Lung microvascular endothelial cell (primary cell): ENCODE measurements around the gene ATP2B3. TPM values are rescaled to one million over a fixed set of nuclear protein-coding genes. Genes with fewer than 3 reads are reported as not detected.

Source experiments
- DNase-seq, 2 donors: peaks; one replicate each; pipeline versions ENCODE4 v3.0.0 to v3.0.0-alpha.2; 2010; ENCODE audit warnings: low read depth in 2 of 2
- total RNA-seq: library from RNA; depleted of rRNA; stranded (reverse); fragments of >200 nt; gene quantifications from 2 replicates; pipeline ENCODE4 v1.2.1, GENCODE V29; 2014

Gene ATP2B3
- total RNA-seq, 1 donor from 2014 or later: not detected

DNA sequence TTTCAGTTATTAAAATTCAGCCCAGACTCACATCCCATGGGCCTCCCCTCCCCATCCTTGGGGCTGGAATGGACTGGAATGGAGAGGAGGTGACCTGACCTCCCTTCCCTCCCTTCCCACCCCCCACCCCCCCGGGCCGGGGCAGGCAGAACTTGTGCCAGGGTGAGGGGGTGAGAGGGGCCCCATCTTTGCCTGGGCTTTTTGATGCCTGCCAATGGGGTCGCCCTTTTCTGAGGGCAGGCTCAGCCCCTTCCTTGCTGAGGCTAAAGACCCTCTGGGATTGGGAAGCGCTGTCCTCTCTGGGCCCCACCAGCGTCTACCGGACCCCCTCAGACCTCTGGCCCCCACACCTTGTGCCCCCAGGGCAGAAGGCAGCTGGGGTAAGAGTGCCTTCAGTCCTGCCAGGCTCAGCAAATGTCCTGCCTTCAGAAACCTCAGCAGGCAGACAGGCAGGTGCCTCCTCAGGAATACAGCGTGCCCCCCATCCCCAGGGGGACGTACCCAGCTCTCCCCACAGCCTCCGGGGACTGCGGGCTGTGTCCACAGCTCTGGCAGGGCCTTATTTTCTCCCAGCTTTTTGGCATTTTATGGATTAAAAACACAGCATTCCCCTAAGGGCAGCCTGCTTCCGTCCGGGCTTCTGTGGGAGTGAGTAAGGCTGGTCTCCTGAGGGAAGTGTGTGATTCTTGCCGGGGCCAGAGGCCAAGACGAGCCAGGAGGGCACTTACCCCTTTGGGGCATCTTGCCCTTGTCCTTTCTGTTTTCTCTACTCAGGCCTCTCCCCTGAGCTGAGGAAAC is 94.1 kb downstream of the ATP2B3 start:
- no peak for DNase-seq

DNA sequence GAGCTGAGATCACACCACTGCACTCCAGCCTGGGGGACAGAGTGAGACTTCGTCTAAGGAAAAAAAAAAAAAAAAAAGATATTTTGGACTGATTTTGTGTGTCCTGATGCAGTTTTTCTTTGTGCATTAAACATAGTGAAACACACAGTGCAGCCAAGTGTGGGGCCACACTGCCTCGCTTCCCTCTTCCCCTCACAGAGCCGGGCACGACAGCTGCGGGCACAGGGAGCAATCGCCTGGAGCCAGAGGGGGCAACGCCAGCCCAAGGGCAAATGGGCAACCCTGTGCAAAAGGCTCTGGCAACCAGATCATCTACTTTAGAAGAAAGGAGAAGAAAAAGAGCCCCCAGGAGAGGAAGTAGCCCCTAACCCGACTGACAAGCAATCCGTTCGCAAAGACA is 95.0 kb downstream of the ATP2B3 start:
- DNase-seq: no peak

DNA sequence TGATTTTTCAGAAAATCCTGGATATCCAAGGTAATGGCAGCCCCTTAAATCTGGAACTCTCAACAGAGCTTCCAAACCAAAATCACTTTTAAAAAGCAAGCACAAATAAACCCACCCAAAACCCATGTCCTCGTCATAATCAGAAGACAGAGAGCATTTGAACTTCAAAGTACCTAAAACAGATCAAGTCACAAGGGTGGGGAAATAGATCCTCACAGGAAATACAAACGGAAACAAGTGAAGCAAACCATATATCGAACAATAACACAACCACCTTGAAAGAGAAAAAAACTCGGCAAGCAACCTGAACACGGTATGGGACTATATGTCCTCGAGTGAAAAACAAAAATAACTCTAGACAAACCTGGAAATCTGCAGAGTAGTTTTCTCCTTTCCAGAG is 97.4 kb downstream of the ATP2B3 start:
- no peak for DNase-seq

DNA sequence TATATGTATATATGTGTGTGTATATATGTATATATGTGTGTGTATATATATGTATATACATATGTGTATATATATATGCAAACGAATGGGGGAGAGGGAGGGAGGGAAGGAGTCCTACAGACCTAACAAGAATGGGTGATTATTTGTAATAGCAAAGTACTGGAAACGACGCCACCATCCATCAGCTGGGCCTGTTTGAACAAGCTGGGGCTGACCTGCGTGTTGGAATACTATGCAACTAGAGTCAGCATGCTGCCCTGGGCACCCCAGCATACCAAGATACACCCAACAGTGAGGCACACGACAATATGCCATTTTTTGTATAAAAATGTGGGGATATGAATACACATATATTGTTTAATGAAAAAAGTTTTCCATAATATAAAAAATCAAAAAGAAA is 103.1 kb downstream of the ATP2B3 start:
- DNase-seq: no peak

DNA sequence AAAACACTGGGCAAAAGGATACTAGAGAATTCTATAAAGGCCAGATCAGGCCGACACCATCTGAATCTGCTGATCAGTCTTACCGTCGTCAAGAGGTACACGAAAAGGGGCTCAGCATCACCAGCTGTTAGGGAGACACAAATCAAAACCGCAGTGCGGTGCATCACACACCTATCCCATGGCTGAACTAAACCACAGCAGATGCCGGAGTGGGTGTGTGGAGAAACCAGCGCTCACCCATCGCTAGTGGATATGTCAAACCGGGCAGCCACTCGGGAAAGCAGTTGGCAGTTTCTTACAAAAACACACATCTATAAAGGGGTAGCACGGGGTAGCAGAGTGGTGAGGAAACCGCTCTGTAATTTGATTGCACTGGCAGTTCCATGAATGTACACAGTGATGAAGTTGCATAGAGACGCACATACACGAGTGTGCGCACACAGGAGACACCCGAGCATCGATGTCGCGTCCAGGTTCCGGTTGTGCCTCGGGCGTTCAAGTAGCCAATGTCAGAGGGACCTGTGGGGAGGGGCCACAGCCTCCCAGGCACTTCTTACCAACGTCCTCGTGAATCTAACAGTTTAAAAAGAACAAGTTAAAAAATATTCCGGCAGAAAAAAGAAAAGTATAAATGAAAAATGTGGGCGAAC is 104.6 kb downstream of the ATP2B3 start:
- no peak for DNase-seq

DNA sequence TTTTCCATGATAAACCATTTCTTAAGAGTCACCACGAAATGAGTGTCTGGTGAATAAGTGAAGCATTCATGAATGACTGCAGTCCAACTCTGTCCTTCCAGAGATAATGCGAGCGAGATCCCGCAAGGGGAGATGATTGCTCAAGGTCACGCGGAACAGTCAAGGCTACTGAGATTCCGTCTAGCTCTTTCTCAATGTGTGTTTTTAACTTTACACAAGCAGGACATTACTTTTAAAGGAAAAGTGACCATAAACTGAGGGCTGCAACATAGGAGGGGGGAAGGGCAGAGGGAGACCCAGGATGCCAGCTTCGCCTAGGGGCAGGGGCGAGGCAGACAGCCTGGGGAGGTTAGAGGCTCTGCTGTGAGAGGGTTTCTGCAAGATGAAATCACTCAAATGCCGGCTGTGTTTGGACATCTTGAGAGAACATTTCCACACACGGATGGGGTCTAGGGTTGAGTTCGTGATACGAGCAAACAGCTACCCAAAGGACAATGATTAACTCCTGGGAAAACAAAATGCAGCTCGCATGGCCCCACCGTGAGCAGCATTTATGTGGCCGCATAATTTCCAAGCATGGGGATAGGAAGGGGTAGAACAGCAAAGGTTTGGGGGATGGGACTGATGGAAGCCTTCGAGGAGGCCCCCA is 105.3 kb downstream of the ATP2B3 start:
- no peak for DNase-seq

DNA sequence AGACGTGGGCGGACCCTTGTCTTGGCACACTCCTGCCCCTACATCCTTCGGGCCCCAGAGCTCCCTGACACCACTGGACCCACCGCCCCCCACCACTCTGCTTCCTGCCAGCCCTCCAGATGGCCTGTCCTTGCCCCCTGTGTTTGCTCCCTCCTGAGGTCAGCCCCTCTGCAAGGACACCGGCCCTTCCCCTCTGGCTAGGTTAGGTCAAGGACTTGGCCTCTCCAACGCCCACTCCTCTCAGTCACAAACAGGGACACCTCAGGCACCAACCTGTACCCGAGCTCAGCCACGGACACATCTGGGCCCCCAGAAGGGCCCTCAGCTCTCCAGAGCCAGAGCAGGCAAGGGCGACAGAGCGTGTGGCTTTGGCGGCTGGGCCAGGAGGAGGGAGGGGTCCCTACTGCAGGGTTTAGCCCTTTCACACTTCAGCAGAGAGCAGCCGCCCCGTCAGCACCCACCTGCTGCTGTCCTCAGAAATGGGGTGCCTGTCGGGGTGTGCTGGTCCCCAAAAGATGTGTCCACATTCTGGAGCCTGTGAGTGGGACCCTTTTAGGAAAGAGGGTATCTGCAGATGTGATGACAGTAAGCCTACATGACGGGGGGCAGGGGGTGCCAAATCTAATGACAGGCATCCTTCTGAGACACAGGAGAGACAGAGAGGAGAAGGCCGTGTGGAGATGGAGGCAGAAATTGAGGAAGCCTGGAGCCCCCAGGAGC is 106.0 kb downstream of the ATP2B3 start:
- DNase-seq: no peak

DNA sequence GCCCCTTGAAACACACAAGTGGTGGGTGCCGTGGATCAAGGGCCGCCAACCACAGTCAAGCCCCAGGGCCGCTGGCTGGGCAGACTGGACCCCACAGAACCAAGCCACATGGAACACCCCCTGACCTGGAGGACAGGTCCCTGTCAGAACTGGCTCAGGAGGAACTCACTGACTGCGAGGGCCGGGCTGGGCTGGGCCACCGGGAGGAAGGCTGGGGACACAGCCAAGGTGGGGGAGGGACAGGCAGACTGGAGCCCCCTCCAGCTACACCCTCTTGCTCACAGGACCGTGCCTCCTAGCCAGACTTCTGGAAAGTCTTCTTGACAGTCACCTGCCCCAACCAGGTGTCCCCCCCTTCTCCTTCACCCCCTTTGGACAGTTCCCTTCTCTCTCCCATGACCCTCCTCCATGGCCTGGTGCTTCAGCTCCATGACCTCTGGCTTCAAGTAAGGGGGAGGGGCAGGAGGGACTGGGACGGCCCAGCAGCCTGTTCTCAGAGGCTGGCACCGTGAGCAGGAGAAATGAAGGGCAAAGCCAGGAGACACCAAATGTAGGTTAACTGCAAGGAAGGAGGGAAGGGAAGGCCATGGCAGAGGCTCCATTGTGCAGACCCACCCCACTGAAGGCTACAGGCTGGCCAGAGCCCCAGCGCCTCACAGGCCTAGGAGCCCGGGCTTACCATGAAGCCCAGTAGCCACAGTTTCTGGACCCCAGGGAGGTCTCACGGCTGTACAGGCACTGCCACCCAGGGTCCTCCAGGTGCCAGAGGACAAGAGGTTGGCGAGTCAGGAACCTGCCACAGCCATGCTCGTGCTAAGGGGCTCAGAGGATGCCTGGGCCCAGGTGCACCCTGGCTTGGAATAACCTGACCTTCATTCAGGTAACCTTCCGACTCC is 107.0 kb downstream of the ATP2B3 start:
- DNase-seq: no peak

DNA sequence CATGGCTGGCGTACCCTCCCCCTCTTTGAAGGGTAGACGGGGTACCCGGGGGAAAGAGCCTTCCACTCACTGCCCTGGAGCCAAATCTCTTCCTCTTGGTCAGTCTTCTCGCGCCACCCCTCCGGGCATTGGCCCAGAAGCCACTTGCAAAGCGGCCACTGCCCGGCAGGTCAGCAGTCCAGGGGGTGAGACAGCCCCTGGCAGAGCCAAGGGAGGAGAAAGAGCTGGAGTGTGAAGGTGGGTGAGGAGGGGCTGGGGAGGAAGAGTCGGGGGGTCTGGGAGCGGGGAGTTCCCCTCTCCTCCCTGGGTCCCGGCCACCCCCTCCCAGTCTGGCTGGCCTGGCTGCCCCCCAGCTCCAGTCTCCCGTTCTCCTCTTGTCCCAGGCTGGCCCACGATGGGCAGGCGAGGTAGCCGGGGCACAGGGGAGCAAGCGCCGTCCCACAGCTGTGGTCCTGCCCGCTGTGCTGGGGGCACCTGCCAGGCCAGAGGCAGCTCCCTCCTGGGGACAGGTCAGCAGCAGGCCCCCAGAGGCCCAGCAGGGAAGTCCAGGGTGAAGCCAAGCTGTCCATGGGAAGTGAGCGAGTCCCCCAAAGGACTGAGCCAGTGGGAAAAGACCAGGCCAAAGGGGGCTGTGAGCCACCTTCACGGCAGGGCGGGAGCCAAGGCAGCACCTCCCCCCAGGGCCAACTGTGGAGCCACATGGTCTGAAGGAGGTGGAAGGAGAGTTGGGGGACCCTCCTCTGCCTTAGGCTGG is 108.0 kb downstream of the ATP2B3 start:
- DNase-seq: no peak

DNA sequence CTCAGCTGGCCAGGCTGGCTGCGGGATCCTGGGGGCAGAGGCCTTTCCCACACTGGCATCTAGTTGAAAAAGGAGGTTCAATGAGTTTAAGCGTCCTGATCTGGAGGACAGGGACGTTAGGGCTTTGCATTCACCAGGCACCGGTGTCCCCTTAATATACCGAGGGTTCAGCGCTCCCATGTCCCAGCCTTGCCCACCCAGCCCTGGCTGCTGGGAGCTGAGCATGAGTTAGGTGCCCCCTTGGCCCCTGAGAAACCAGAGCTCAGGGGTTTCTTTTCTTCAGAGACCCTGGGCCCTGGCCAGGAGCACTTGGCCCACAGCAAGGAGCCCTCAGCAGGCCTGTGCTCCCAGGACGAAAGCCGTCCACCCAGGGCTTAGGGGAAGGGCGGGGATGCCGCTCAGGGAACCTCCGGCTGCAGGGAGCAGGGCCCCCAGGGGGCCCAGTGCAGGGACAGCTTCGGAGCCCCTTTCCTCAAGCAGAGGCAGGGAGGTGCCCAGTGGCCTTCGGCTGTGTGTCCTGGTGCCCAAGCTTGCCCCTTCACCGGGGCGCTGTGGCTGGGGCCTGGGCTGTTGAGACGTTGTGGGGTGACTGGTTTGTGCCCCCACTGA is 108.7 kb downstream of the ATP2B3 start:
- no peak for DNase-seq

DNA sequence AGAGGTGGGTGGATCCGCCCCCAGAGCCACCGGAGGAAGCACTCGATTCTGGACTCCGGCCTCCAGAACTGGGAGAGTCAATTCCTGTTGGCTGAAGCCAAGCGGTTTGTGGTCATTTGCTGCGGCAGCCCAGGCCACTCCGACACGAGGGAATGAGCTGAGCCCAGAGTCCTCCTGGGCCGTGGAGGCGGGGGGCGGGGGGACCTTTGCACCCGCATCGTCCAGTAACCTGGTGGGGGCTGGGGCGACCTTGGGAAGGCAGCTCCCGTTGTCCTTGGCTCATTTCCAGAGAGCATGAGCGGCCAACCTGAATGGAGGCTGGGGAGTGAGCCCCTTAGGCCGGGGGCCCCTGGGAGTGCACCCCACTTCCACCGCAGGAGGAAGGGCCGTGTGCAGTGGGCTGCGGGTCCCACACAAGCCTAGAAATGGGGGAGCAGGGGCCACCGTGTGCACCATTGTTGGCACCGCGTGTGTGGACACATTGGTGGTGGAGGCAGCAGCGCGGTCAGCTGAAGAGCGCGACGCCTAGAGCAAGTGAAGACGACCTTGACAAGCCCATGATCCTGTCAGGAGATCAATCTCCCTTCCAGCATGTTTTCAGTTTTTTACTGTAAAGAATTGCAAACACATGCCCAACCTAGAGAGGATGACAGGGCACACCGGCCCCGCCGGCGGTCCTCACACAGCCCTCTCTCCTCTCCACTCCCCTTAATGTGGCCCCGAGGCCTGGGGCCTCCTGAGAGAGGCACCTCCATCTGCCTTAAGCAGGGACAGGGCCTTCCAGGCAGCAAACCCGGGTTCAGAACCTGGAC is 109.6 kb downstream of the ATP2B3 start:
- no peak for DNase-seq

DNA sequence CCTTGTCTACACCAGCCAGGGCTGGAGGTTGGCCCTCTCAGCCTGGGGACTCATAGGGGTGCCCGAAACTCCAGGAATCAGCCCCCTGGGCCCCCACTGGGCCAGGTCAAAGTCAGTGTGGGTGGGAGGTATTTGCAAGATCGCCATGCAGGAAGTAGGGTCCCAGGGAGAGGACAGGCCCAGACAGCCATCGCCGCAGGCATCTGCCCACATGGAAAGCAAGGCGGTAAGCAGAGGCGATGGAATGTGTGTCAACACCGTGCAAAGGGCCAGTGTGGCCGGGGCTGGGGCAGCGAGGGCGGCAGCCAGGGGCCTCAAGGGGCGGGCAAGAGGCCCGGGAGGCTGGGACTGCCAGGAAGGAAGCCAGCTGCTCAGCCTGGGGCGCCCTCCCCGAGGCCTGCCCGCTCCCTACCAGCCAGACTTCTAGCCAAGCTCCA is 110.3 kb downstream of the ATP2B3 start:
- no peak for DNase-seq

DNA sequence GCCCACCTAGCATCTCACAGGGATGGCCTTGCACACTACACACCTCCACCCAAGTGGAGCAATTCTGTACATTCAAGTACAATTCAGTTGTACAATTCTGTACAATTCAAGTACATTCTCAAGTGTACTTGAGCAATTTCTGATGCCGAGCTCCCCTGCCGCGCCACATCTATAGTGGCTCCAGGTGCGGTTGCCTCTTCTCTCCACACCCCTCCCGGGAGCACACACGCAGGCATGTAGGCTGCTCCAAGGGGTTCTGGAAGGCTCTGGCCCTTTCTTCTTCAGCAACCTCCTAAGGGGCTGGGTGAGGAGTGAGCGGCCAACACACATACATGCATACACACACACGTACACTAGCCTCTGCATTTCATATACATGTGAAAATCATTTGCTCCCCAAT is 110.7 kb downstream of the ATP2B3 start:
- DNase-seq: no peak

DNA sequence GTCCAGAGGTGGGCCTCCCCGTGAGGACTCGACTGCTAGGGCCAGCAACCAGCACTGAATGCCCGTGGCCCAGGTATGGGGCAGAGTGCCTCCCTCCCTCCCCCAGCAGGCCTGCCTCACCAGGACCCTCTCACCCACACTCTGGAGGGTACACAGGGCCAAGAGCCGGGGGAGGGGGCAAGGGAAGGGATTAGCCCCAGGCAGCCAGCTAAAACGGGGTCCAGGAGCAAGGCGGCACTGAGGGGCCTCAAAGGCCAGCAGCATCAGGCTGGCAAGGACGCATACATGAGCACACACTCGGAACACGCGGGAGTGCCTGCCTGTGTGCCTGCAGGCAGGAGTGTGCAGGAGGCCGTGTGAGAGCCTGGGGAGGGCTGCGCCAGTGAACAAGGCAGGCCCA is 111.2 kb downstream of the ATP2B3 start:
- DNase-seq: no peak

DNA sequence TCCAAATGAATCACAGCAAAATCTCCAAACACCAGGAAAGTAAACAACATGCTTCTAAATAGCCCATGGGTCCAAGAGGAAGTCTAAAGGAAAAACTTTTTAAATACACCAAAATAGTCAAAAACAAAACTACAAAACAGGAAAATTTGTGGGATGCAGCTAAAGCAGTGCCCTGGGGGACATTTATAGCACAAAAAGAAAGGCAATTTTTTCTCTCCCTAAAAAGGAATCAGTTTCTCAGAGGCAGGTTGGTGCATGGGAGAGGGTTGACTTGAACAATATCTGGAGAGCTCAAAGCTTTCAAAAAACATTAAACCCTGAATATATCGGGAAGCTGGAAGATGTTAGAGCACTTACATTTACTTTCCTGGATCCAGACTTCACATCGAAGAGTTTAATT is 113.9 kb downstream of the ATP2B3 start:
- no peak for DNase-seq

DNA sequence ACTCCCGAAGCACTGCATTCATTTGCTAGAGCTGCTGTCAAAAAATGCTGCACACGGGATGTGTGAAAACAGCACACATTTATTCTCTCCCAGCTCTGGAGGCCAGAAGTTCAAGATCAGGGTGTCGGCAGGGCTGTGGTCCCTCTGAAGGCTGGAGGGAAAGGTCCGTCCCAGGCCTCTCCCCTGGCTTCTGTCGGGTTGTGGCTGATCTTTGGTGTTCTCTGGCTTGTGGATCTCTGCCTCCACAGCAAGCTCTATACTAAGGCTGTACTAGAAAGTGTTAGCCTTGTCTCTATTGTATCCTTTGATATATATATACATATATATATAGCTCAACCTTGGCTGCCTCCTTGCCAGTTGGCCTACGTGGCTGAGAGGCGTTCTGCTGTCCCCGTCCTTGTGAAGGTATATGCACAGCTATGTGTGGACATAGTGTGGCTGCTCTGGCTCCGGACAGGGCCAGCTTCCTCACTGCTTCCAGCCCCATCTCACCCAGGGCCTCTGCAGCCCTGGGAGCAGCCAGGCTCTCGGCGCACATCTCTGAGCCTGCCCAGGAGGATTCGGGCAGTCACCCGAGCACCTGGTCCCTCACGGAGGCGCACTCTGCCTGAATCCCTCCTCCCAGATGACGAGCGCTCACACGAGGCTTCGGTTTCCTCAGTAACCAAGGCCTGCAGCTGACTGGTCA is 114.6 kb downstream of the ATP2B3 start:
- DNase-seq: no peak
